ENCODE measurements around the gene MCM9. TPM values are rescaled to one million over a fixed set of nuclear protein-coding genes. Genes with fewer than 3 reads are reported as not detected.

MCM9 gene
- total and polyA plus RNA-seq, 12 donors: 1.5 to 7.8 (median 5.2) TPM

DNA sequence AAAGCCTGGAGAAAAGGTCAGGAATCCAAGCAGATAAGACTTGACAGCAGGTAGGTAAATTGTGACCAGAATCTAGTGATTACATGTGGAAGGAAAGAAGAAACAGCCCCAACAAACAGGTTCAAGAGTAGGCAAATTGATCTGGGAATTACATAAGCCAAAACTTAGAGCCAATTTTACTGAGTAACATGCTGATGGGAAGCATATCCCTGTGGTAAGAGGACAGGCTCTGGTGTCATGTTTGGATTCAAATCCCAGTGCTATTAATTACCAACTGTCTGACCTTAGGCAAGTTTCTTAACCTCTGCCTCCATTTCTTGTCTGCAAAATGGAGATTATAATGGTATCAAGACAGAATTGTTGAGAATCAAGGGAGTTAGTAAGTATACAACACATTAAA lies 20.4 kb downstream of the MCM9 start:
- peaks cover 0 to 100% (median 26%) of the 10 kb centered on the region in 9 donors for H3K36me3 ChIP-seq
- H3K9me3 ChIP-seq: no peaks in the 10 kb centered on the region
- no peaks in the 10 kb centered on the region for H3K27me3 ChIP-seq
- ATAC-seq (no peak), DNase-seq (no peak)
- H3K4me3 ChIP-seq: no peak overlapping the region
- intact Hi-C loops (cut with DNase I): no loop called here
- H3K27ac ChIP-seq: no peak overlapping the region
- H3K4me1 ChIP-seq: no peaks in the 10 kb centered on the region
- TF ChIP-seq, protein P1, sequence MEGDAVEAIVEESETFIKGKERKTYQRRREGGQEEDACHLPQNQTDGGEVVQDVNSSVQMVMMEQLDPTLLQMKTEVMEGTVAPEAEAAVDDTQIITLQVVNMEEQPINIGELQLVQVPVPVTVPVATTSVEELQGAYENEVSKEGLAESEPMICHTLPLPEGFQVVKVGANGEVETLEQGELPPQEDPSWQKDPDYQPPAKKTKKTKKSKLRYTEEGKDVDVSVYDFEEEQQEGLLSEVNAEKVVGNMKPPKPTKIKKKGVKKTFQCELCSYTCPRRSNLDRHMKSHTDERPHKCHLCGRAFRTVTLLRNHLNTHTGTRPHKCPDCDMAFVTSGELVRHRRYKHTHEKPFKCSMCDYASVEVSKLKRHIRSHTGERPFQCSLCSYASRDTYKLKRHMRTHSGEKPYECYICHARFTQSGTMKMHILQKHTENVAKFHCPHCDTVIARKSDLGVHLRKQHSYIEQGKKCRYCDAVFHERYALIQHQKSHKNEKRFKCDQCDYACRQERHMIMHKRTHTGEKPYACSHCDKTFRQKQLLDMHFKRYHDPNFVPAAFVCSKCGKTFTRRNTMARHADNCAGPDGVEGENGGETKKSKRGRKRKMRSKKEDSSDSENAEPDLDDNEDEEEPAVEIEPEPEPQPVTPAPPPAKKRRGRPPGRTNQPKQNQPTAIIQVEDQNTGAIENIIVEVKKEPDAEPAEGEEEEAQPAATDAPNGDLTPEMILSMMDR (IDR thresholded peaks at IDR 0.05): no peak

DNA sequence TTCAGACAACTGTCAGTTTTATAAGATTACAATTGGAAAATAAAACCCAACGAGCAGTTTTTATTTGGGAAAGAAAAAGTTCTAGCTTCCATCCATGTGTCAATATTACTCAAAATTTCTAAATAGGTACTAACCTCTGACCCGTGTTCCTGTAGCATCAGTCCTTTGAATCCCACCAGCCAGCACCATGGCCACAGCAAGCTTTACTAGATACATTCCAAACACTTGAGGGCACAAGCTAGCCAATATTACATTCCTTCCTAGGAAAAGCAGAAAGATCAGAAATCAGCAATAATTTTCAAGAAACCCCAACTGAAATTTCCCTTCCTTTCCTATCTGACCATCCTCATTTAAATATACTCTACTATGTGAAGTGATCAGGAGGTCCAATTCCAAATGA lies 21.8 kb downstream of the MCM9 start:
- TF ChIP-seq, protein P1 (IDR thresholded peaks at IDR 0.05): no peak
- no peaks in the 10 kb centered on the region for H3K9me3 ChIP-seq
- peaks cover 0 to 100% (median 30%) of the 10 kb centered on the region in 9 donors for H3K36me3 ChIP-seq

GRCh38 chr6:118912646-118913045 lies 22.3 kb downstream of the MCM9 start:
- Histone ChIP-seq H3K27ac (no peak overlapping the region), H3K4me3 (no peak overlapping the region), H3K27me3 (no peaks in the 10 kb centered on the region), H3K4me1 (no peaks in the 10 kb centered on the region), H3K9me3 (no peaks in the 10 kb centered on the region), H3K36me3 (peaks cover 0 to 100% (median 30%) of the 10 kb centered on the region in 9 donors)
- TF ChIP-seq, protein P1 (IDR thresholded peaks at IDR 0.05): no peak
- ATAC-seq (no peak), DNase-seq (no peak)
- 85 to 86% methylated on average over 5 of the region's 5 CpGs for WGBS, 2 donors
- intact Hi-C loops (cut with DNase I): no loop called here

More for the DNA sequence above, 21.8 kb downstream of the MCM9 start:
- Histone ChIP-seq H3K4me3 (no peak overlapping the region), H3K27ac (no peak overlapping the region), H3K27me3 (no peaks in the 10 kb centered on the region), H3K4me1 (no peaks in the 10 kb centered on the region)
- 89 to 91% methylated on average over 2 of the region's 2 CpGs for WGBS, 2 donors
- DNase-seq: no peak
- no peak for ATAC-seq
- intact Hi-C loops (cut with DNase I): no loop called here

- ATAC-seq (no peak), DNase-seq (no peak)
- intact Hi-C loops (cut with DNase I): no loop called here
- Histone ChIP-seq H3K36me3 (peaks cover 0 to 100% (median 40%) of the 10 kb centered on the region in 9 donors), H3K4me1 (peaks cover 0 to 6% (median 0%) of the 10 kb centered on the region in 9 donors), H3K27ac (no peak overlapping the region), H3K9me3 (no peaks in the 10 kb centered on the region), H3K27me3 (no peaks in the 10 kb centered on the region), H3K4me3 (no peak overlapping the region)
- TF ChIP-seq, protein P1 (IDR thresholded peaks at IDR 0.05): no peak
- 64 to 66% methylated on average over 1 of the region's 1 CpG for WGBS, 2 donors
Measured at GRCh38 chr6:118908441-118908840, 26.5 kb downstream of the MCM9 start.

All from heart right ventricle (tissue), 16 donors.